NCI-H526 treated with DMSO at 0.1 percent for 48 hours (cell line): ENCODE data around the gene IL34.
A peak's percentile ranks its signal among the peaks of the same experiment; 100 is the strongest.

Experiments
- DNase-seq: peaks from one replicate; lab custom pipeline; 2025; lab: John Stamatoyannopoulos, UW

The IL34 gene

DNA sequence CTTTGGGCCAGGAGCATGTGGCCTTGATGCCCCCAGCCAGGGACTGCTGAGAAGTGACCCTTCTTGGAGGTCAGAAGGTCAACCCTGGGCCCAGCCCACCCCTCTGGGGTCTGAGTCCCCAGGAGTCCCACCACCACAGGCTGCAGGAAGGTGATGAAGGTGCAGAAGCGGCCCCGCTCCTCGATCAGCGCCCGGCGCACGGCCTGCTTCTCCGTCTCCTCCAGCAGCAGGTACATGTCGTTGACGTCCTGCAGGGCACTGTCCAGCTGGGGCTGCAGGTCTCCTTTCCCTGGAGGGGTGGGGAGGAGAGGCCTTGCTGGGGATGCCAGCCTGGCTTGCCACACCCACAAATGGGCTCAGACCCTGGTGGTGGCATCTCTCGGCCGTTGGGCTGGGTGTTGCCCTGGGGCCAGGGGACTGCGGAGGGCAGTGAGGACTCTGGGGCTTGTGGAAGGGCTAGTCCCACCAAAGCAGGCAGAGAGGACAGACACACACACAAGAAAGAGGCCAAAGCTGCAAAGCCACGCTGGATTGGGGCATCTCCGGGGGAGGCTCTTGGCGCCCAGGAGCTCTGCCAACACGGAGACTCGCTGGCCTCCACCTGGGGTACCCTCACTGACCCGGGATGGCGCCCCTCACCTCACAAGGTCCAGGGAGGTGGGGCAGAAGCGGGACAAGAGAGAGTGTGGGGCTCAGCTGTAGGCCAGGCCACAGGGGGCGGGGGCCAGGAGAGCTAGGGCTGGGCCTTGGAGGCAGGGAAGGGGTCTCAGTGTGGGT, 31.9 kb downstream of the IL34 start:
- DNase-seq = no peak

DNA sequence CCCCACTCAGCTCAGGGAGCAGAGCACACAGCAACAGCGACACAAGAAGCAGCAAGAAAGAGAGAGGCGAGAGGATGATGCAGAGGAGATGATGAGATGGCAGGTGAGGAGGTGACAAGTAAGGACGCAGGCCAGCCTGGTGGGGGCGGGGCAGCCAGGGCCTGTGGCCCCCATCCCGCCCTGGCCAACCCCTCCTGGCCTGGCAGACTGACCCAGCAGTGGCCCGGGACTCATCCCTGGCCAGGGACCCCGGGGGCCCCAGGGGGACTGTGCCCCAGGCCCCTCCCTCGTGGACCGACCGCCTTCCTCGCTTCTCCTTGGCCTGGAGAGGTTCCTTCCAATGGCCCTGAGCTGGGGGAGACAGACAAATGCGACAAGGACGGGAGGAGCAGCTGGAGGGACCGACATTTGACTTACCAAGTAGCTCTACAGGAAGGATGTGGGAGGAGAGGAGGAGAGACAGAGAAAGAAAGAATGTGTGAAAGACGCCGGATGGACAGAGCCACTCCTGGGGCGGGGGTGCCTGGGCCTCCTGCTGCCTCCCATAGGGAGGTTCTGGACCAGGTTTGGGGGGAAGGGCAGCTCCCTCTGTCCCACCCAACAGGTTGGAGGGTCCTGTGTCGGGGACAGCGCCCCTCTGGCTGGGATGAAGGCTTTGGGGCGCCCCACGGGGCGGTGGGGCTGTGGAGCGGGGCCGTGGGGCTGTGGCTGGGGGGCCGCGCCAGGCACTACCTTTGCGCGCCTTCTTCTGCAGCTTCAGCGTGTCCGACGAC, 32.7 kb downstream of the IL34 start:
- DNase-seq = no peak

DNA sequence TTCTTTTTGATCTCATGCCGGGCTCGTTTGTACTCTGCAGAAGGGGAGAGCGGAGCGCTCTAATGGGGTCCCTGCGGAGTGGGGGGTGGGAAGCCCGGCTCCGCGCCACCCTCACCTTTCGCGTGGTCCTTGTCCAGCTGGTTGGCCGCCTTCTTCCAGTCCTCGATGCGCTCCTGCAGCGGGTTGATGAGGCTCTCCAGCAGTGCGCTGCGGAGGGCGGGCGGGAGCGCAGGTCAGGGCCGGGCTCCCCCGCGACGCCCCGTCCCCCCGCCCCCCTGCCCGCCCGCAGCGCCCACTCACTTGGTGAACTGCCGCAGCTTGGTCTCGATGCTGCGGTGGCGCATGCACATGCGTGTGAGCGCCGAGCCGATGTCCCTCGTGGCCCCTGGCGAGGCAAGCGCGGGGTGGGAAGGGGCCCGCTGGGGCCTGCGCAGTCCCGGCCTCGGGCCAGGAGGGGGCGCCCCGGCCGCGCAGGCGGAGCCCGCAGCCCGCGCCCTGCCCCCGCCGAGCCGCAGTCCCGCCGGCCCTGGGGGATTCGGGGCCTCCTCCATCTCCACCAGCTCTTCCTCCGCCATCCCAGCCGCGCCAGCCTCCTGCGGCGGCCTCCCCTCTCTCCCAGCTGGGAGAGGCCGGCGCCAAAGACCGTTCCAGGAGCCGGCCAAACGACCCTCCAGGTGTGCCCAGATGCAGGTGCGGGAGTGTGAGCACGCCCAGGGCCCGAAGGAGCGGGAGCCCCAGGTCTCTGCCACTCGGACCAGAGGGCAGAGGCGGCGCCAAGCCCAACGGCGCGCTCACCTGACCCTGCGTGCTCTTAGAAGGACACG, 33.5 kb downstream of the IL34 start:
- DNase-seq = no peak

DNA sequence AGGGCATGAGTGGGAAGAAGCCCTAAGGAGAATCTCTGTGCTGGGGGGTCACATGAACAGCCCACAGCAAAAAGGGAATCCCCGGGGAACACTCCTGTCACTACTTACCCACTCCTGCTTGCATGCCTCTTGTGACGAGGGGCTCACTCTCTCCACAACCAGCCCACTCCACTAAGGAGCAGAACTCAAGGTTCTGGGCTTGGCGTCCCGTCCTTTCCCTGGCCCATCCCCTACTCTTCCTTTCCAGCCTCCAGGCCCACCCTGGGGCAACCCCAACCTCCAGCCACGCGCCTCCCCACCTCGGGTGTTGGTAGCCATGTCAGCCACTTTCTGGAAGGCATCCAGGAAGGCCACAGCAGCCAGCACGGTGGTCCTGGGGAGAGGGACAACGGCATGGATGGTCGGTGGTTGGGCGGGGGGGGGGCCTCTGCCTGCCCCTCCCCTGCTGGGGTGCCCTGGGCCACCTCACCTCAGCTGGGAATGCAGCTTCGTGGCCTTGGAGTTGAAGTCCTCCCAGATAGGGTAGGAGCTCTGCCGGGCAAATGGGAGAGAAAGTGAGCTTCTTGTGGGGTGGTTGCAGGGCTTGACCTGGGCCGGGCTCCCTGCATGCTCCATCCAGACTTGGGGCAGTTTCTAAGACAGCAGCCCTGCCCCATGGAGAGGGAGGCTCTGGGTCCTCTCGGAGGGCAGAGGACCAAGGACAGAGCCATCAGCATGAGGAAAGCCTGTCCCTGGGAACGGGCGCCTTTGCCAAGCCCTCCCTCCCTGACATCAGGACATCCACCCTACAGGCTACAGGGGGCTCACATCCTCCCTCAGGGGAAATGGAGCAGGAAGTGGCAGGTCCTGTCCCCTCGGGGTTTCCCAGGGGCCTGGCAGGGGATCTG, 34.4 kb downstream of the IL34 start:
- DNase-seq = no peak

DNA sequence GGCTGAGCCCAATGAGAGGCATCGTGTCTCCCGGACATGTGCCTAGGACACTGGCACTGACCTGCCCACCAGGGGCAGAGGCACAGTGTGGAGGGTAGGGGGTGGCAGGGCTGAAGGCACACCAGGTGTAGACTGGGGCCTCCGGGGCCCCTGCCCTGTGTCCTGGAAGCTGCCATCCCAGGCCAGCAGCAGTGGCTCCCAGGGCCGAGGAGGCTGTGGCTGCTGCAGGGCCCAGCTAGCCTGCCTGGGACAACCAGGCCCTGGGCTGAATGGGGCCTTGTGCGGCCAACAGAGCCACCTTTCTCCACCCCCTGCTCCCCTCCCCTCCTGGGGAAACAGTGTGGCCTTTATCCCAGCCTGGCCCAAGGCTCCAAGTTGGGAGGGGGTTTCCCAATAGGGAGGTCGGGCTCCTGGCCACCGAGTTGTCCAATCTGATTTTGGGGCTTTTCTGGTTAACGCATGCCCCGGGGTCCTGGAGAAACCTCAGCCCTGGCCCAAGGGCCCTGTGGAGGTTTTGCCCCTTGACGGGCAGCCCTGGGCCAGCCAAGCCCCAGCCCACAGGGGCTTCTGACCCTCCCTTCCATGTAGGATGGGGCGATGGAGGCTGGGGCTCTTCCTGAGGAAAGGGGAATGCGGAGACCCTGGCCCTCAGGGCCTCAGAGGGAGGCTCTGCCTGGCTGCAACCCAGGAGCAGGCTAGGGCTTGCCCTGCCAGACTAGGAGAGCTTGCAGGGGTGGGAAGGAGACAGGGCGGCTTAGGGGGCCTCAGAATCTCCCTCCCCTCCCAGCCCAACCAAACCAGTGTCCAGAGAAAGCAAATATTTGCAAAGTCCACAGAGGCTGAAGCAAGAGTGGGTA, 35.3 kb downstream of the IL34 start:
- no peak for DNase-seq

DNA sequence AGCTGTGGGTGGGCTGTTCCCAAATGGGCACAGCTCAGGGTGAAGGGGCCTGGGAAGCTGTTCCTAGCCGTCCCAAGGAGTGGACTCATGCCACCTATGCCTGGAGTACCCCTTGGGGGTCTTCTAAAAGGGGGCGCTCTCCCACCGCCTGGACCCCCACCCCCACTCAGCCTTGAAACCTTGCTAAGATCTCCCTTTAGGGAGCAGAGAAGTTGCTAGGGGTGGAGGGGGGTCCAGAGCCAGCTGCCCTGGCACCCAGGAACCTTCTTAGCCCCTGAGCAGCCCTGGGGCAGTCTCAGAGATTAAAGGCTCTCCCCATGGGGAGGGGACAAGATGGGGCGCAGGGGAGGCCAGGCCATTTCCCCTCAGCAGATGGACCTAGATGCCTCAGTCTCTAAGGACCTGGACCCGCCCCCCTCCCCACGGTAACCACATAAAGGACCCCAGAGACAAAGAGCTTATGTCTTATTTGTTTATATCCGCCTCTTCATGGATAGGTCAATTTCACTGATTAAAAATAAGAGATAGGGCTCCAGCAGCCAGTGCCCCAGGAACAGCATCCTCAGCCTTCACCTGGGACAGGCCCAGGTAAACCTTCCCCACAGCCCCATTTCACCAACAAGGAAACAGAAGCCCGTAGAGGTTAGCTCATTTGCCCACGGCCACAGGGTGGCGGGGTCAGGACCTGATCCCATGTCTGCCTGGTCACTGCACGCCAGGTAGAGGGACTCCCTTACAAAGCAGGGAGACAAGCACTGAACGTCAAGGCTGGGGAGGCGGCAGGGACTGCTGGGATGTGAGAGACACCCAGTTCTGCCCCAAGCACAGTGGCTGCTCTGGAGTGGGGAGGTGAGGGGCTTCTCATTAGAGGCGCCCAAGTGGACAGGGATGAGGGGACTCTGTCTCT, 36.1 kb downstream of the IL34 start:
- DNase-seq = no peak

DNA sequence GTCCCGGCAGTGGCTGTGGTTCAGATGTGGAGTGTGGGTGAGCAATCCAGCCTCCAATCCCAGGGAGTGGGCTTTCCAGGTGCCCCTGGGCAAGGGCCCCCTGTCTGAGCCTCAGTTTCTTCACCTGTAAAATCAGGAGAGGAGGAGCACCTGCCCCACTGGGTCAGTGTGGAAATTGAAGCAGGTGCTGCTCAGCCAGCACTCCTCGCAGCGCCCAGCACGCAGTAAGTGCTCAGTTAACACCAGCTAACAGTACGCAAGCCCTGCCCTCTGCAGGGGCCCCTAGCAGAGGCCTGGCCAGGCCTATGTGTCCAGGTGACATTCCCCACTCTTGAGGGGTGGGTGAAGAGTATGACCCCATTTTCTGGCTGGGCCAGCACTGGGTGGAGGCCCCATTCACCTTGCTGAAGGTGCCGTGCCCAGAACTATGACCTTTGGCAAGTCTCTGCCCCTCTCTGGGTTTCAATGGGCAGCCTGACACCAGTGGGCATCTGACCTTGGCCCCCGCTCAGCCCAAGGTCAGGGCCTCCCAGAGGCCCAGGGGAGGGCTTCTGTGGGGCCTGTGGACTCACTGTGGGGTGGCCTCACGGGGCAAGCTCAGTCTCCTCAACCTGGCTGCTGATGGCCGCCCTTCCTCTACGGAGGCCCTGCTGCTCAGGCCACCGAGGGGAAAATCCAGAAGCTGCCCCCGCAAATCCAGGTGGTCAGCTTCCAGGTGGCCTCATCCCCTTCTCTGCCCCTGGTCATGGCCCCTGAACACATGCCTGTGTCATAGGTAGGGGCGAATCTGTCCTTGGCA, 37.0 kb downstream of the IL34 start:
- DNase-seq = no peak

DNA sequence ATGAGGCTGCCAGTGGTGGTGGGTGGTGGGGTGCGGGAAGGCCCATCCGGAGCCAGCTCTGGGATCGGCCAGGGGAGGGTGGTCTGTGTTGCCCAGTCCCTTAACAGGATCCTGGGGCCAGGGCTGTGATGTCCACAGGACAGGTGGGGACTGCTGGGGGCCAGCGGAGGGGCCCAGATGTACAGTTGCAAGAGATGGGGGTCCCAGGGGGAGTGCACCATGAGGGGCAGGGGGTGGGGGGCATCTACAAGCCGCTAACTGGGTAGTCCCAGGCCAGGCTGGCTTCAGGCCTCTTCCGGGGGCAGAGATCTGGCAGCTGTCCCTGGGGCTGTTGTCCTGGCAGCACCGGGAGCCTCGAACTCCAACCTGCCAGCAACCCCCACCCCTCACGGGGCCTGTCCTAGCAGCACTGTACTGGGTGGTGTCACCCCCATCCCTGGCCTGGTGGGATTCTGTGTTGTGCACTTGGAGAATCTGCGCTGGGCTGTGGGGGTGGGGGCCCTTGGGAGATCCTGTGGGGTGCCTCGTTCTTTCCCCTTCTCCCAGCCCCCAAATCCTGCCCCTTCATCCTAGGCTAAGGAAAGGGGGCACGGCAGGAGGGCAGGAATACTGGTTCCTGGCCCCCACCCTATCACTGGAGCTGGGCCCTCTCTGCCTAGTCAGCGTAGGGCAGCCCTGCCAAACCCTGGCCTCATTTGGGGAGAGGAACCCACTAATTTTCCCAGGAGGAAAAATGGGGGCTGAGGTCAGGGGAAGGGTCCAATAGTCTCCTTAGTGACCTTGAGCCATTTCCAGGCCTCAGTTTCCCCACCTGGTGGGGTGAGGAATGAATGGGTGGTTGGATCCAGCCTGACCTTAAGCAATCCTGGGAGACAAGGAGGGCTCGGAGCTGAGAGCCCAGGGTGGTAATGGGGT, 38.0 kb downstream of the IL34 start:
- no peak for DNase-seq

DNA sequence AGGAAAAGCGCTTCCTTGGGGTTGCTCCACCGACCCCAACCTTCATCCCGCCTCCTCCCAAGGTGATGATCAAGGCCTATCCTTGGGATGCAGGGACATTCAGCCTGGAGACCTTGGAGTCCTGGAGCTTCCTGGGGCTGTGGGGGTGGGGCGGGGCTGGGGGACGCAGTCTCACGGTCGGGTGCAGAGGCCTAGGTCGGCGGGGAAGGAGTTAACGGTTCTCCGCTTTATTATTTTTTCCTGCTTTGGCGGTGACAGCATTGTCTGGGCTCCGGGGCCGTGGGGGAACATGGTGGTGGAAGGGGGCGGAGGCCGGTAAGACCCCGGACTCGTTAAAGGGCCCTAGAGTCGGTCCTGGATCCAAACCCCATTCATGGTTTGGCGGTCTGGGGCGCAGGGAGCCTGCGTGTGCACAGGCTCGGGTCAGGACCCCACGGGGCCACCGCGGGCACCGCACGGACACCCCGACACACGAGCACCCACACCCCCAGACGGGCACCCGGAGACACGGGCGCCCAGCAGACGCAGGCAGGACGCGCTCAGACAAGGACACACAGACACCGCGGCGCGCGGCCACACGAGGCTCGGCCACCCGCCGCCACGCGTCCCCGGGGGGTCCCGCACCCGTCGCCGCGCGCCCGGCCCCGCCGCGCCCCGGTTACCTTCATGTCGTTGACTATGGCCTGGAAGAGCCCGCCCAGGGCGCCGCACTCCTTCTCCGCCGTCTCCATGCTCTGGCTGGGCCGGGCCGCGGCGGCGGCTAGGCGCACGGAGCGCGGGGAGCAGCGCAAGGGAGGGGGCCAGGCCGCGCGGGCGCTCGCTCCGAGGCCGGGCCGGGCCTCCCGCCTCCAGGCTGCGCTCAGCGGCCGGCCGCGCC, 38.9 kb downstream of the IL34 start:
- DNase-seq = peak; percentile 4

DNA sequence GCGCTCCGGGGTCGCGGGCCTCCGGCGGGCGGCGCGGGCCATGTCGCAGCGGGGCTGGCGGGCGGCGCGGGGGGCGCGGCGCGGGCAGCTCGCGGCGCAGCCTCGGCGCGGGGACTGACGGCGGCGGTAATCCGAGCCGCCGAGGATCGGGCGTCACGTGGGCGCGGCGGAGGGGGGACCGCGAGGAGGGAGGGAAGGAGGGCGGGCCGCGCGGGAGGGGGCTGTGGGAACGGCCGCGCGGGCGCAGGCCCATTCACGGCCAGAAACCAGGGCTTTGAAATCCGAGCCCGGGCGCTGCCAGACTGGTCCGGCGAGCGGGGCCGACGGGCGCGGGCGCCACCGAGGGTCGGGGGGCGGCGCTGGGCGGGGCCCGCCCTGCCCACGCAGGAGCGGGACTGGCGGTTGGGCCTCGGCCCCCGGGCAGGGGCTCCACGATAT, 39.6 kb downstream of the IL34 start, which contains the start of gene MTSS2:
Gene MTSS2, minus strand, starts transcription at position 116 of the 438 bp plus-strand sequence. CDS start 262 bp downstream, outside the sequence.
- peak; percentile 55 for DNase-seq

DNA sequence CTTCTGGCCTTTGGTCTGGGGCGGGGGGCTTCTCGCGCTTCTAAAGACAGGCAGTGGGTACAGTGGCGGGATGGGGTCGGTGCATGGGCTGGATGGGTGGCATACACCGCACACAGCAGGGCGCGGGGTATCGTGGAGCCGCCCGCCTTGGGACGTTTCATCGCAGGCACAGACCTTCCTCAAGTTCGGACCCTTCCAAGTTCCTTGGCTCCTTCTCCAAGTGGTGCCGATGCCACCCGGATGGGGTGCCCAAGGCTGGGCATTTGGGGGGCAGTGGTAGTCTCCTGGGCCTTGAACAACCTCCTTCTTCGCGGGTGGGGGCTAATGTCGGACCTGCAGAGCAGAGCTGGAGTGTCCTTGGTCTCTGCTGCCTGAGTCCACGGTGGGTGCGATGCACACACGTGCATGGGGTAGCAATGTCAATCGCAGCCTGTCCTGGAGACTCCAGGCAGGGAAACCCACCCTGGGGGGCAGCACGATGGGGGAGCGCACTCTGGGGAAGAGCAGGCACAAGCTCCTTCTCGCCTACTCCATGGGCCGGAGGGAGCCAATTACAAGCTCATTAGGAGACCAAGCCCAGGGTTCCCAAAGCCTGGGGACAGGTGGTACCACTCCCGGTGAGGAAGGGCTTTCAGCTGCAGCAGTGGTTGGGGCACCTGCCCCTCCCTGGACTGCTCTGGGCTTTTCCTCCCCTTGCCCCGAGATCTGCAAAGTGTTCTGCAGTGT, 40.2 kb downstream of the IL34 start:
- no peak for DNase-seq

DNA sequence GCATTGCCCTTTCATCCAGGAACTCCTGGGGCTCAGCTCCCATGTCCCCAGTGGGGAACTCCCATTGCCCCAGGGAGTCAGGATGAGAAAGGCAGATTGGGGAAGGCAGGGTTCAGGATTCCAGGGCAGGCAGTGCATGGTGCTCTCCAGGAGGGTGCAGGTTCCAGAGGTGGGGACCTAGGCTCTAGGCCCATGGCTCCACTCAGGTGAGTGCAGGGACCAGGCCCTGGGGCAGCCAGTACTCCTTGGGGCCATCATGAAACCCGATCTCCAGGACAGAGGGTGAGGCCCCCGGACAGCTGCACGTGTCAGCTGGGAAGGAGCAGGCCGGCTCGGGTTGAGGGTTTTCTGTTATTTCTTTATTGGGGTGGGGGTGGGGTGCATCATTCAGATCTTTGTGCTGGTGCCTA, 40.7 kb downstream of the IL34 start:
- no peak for DNase-seq

DNA sequence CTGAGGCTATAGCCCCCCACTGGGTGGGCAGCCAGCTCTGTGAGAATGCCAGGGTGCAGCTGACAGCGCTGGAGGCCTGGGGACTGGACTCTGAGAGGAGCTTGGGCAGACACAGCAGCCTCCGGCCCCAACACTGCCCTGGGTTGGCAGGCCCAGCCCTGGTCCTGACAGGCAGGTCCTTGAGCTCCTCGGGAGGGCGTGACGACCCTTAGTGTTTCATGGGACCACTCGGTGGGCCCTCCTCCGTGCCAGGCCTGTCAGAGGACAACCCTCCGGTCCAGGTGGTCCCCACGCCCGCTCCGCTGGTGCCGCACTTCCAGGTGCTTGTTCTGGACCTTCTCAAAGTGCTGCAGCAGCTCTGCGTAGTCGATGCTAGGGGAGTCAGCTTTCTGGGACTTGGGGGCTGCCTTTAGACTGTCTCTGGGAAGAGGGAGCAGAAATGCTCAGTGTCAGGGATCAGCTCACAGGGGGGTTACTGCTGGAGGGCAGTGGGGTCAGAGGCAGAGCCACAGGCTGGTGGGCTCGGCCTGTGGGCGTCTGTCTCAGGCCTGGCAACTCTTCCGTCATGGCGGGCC, 41.4 kb downstream of the IL34 start:
- DNase-seq = no peak

DNA sequence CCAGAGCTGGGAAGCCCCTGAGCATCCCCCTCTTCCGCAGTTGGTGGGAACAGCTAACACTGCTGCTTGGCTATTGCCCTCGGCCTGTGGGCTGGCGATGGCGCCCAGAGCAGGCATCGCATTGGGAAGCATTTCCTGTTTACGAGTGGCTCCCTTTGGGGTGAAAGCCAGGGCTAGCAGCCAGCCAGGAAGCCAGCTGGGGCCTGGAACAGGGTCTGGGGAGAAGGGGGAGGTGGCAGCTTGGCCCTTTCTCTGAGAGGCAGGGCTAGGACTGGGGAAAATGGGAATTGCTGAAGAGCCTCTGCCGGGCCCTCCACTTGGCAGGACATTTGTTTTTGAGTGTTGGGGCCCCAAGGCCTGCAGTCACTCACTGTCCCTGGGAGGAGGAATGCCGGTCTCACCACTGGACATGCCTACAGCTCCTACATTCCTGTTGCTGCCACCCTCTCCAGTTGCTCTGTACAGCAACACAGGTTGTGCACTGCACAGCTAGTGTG, 41.9 kb downstream of the IL34 start:
- no peak for DNase-seq
